ENCODE measurements around the gene LZTR1. TPM values are rescaled to one million over a fixed set of nuclear protein-coding genes. Genes with fewer than 3 reads are reported as not detected.

Gene LZTR1
- total and polyA plus RNA-seq, 10 of the 15 experiments (the other 5 are each of a cell fraction or from before 2014, with no cell fraction given): 0.82 to 50.3 (median 19.3) TPM

DNA sequence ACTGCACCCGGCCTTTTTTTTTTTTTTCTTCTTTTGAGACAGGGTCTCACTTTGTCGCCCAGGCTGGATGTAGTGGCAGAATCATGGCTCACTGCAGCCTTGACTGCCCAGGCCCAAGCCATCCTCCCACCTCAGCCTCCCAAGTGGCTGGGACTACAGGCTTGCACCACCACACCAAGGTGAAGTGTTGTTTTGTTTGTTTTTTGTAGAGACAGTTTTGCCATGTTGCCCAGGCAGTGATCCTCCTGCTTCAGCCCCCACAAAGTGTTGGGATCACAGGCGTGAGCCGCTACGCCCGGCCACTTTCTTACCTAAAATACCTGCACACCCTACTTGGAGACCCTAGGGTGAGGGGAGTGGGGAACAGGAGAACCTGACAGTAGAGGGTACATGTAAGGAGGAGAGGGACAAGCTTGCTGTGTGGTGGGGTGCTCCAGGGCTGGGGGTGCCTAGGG, 19.6 kb upstream of the LZTR1 start:
- H3K4me2 ChIP-seq (ENCODE audit: control insufficient read depth, insufficient read depth): no peak overlapping the region
- ATAC-seq (no peak), FAIRE-seq (no peak), DNase-seq (ENCODE audit: low read depth, low spot score) (no peak)
- H3K9ac ChIP-seq (ENCODE audit: control insufficient read depth, insufficient read depth, low read length): no peak overlapping the region
- H4K20me1 ChIP-seq (ENCODE audit: control insufficient read depth, insufficient read depth): no peaks in the 10 kb centered on the region; the same call in 1 of the 2 replicates
- no peaks in the 10 kb centered on the region for H3K36me3 ChIP-seq (ENCODE audit: control insufficient read depth in 2 of 2, insufficient read depth in 2 of 2, low read length in 1 of 2)
- no peak overlapping the region for H3K27ac ChIP-seq (ENCODE audit: control insufficient read depth, insufficient read depth)
- peaks cover 5% of the 10 kb centered on the region; the same call in 1 of the 2 replicates for H3K4me1 ChIP-seq (ENCODE audit: control insufficient read depth, insufficient read depth, low read length)
- 72% methylated on average over 5 of the region's 6 CpGs for WGBS (ENCODE audit: insufficient coverage, insufficient replicate concordance, low lambda C conversion rate, missing lambda C conversion rate)
- peaks cover 2 to 4% of the 10 kb centered on the region in 2 experiments; a peak in 3 of 4 replicates for H3K27me3 ChIP-seq (replicated peaks in 1 of 2; ENCODE audit: control insufficient read depth in 2 of 2, insufficient read depth in 2 of 2, low read length in 1 of 2)
- ChIA-PET POLR2A (no interaction called here), RAD21 (ENCODE audit: unreplicated experiment) (no interaction called here), CTCF (interaction anchor here (0.6 to 1.8 kb wide), 3 partner anchors 8 to 91 kb away, joined by 4 to 5 read pairs (median 4); partner anchors contain the start of gene LZTR1), SMC1A (ENCODE audit: uncharacterized antibody, unreplicated experiment) (no interaction called here)
- intact Hi-C loops (cut with micrococcal nuclease; ENCODE audit: unreplicated experiment): no loop called here
- no peaks in the 10 kb centered on the region for H3K79me2 ChIP-seq (ENCODE audit: control insufficient read depth, insufficient read depth, low read length)
- H2AFZ ChIP-seq (ENCODE audit: control insufficient read depth, low read depth, low read length): no peak overlapping the region
- H3K4me3 ChIP-seq: no peak overlapping the region
- no TSS peak for BruUV-seq (replicated peaks)
- H3K9me3 ChIP-seq (replicated peaks; ENCODE audit: control insufficient read depth, insufficient read depth, low read length): no peaks in the 10 kb centered on the region
- in situ Hi-C loops (cut with MboI): no loop called here
- TF ChIP-seq TBL1XR1 (IDR thresholded peaks at IDR 0.05; ENCODE audit: low read depth, low read length) (no peak), SIN3A (IDR thresholded peaks at IDR 0.05; ENCODE audit: low read depth, low read length) (no peak), RELA (IDR thresholded peaks at IDR 0.05; ENCODE audit: borderline replicate concordance, partially characterized antibody) (no peak), EED (IDR thresholded peaks at IDR 0.05; ENCODE audit: low read depth) (no peak), RFX5 (IDR thresholded peaks at IDR 0.05; ENCODE audit: low read depth, low read length) (no peak), ZNF622 (IDR thresholded peaks at IDR 0.05) (no peak), ZZZ3 (IDR thresholded peaks at IDR 0.05; ENCODE audit: control insufficient read depth, insufficient read length, low read depth) (no peak)
- TF ChIP-seq, protein P1, sequence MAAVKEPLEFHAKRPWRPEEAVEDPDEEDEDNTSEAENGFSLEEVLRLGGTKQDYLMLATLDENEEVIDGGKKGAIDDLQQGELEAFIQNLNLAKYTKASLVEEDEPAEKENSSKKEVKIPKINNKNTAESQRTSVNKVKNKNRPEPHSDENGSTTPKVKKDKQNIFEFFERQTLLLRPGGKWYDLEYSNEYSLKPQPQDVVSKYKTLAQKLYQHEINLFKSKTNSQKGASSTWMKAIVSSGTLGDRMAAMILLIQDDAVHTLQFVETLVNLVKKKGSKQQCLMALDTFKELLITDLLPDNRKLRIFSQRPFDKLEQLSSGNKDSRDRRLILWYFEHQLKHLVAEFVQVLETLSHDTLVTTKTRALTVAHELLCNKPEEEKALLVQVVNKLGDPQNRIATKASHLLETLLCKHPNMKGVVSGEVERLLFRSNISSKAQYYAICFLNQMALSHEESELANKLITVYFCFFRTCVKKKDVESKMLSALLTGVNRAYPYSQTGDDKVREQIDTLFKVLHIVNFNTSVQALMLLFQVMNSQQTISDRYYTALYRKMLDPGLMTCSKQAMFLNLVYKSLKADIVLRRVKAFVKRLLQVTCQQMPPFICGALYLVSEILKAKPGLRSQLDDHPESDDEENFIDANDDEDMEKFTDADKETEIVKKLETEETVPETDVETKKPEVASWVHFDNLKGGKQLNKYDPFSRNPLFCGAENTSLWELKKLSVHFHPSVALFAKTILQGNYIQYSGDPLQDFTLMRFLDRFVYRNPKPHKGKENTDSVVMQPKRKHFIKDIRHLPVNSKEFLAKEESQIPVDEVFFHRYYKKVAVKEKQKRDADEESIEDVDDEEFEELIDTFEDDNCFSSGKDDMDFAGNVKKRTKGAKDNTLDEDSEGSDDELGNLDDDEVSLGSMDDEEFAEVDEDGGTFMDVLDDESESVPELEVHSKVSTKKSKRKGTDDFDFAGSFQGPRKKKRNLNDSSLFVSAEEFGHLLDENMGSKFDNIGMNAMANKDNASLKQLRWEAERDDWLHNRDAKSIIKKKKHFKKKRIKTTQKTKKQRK (IDR thresholded peaks at IDR 0.05; ENCODE audit: low read depth, low read length): no peak
- TF ChIP-seq, protein P2, sequence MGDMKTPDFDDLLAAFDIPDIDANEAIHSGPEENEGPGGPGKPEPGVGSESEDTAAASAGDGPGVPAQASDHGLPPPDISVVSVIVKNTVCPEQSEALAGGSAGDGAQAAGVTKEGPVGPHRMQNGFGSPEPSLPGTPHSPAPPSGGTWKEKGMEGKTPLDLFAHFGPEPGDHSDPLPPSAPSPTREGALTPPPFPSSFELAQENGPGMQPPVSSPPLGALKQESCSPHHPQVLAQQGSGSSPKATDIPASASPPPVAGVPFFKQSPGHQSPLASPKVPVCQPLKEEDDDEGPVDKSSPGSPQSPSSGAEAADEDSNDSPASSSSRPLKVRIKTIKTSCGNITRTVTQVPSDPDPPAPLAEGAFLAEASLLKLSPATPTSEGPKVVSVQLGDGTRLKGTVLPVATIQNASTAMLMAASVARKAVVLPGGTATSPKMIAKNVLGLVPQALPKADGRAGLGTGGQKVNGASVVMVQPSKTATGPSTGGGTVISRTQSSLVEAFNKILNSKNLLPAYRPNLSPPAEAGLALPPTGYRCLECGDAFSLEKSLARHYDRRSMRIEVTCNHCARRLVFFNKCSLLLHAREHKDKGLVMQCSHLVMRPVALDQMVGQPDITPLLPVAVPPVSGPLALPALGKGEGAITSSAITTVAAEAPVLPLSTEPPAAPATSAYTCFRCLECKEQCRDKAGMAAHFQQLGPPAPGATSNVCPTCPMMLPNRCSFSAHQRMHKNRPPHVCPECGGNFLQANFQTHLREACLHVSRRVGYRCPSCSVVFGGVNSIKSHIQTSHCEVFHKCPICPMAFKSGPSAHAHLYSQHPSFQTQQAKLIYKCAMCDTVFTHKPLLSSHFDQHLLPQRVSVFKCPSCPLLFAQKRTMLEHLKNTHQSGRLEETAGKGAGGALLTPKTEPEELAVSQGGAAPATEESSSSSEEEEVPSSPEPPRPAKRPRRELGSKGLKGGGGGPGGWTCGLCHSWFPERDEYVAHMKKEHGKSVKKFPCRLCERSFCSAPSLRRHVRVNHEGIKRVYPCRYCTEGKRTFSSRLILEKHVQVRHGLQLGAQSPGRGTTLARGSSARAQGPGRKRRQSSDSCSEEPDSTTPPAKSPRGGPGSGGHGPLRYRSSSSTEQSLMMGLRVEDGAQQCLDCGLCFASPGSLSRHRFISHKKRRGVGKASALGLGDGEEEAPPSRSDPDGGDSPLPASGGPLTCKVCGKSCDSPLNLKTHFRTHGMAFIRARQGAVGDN (IDR thresholded peaks at IDR 0.05): no peak
- TF ChIP-seq, protein P3, sequence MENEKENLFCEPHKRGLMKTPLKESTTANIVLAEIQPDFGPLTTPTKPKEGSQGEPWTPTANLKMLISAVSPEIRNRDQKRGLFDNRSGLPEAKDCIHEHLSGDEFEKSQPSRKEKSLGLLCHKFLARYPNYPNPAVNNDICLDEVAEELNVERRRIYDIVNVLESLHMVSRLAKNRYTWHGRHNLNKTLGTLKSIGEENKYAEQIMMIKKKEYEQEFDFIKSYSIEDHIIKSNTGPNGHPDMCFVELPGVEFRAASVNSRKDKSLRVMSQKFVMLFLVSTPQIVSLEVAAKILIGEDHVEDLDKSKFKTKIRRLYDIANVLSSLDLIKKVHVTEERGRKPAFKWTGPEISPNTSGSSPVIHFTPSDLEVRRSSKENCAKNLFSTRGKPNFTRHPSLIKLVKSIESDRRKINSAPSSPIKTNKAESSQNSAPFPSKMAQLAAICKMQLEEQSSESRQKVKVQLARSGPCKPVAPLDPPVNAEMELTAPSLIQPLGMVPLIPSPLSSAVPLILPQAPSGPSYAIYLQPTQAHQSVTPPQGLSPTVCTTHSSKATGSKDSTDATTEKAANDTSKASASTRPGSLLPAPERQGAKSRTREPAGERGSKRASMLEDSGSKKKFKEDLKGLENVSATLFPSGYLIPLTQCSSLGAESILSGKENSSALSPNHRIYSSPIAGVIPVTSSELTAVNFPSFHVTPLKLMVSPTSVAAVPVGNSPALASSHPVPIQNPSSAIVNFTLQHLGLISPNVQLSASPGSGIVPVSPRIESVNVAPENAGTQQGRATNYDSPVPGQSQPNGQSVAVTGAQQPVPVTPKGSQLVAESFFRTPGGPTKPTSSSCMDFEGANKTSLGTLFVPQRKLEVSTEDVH (IDR thresholded peaks at IDR 0.05; ENCODE audit: low read depth, partially characterized antibody): no peak
